GM20431 (cell line): ENCODE measurements around the gene MAP1B.

Experiments used
- in situ Hi-C: fragments of 300-500 bp; cut with MseI, MboI; formaldehyde crosslinking; loops from one replicate; pipeline ENCODE4 v1.15.0; 2020; ENCODE audit warnings: low sequenced_read_pairs; ENCODE audit not compliant: unreplicated experiment

Gene MAP1B

GRCh38 chr5:72209147-72210115, 102.2 kb downstream of the MAP1B start:
- in situ Hi-C loops, result no loop called here

GRCh38 chr5:72210888-72211678, 103.8 kb downstream of the MAP1B start:
- in situ Hi-C loops, result no loop called here

DNA sequence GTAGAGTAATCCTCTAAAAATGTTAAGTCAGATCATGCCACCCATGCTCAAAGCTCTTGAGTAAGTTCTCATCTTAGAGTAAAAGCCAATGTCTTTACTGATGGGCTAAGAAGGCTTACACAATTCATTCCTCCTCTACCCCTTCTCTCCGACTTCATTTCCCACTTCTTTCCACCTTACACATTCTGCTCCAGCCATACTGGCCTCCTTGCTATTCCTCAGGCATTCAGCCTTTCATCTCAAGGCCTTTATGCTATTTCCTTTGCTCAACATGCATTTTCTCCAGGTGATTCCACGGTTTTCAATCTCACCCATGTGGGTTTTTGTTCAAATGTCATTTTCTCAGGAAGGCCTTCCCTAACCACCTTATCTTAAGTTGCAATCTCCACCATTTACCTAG, 104.9 kb downstream of the MAP1B start:
- in situ Hi-C loops, result no loop called here

GRCh38 chr5:72213482-72213881, 106.2 kb downstream of the MAP1B start:
- in situ Hi-C loops, result no loop called here

- in situ Hi-C loops, result no loop called here
Measured at GRCh38 chr5:72214168-72214567, 106.9 kb downstream of the MAP1B start.

DNA sequence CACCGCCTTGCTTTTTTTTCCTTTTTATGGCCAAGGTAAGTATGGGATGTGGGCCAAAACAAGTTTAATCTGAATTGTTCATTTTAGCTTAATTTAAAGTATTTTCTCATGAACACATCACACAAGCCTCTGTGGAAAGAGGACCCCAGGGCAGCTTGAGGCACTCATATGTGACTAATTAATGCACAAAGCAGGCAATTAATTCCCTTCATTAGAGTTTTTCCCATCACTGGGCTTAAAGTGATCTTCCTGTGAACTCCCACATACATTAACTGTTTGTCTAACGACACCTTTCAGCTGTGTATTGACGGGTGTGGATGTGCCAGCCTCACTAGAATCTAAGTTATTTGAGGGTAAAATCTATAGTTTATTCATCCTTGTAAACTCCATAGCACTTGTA, 109.5 kb downstream of the MAP1B start:
- in situ Hi-C loops, result no loop called here

GRCh38 chr5:72221099-72221498, 113.8 kb downstream of the MAP1B start:
- in situ Hi-C loops, result no loop called here

DNA sequence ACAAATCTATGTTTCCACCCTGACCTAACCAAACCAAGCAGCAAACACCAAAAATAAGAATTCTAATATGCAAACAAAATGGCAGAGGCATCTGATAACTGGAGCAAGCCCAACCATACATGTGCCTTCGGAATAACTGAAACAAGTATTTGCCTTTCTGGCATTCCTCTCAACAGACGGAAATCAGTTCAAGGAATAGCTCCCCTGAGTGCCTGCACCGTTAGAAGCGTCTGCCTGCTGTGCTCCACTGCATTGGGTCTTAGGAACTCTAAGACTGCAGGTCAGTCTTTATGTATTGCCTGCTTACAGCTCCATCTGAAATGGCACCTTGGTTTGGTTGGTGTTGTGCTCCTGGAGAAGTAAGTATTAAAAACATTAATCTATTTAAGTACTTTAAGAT, 114.3 kb downstream of the MAP1B start:
- in situ Hi-C loops, result no loop called here

DNA sequence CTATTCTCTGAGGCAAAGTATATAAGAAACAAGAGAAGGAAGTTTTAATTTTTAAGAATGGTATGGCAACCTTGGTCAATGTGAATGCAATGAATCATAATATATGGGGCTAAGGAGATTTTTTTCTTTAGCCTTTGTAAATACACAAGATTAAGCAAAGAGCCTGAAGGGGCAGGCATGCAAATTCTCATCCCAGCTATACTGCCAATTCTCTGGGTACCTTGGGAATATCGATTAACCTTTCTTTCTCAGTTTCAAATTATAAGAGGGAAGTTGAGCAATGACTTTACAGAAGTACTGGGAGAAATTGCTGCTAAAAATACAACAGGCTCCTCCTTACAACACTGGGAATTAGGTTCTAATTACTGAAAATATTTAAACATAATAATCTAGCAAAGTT, 115.2 kb downstream of the MAP1B start:
- in situ Hi-C loops, result no loop called here

- in situ Hi-C loops, result no loop called here
Measured at GRCh38 chr5:72223371-72223770, 116.1 kb downstream of the MAP1B start.

GRCh38 chr5:72224946-72225463, 117.7 kb downstream of the MAP1B start:
- in situ Hi-C loops, result loop anchor here (25.0 kb wide), 1 partner anchor 88 kb away; no protein-coding TSS in a partner anchor

- in situ Hi-C loops, result loop anchor here (25.0 kb wide), 1 partner anchor 88 kb away; no protein-coding TSS in a partner anchor
Measured at GRCh38 chr5:72225741-72226140, 118.5 kb downstream of the MAP1B start.

GRCh38 chr5:72226950-72227349, 119.7 kb downstream of the MAP1B start:
- in situ Hi-C loops, result loop anchor here (25.0 kb wide), 1 partner anchor 90 kb away; no protein-coding TSS in a partner anchor

DNA sequence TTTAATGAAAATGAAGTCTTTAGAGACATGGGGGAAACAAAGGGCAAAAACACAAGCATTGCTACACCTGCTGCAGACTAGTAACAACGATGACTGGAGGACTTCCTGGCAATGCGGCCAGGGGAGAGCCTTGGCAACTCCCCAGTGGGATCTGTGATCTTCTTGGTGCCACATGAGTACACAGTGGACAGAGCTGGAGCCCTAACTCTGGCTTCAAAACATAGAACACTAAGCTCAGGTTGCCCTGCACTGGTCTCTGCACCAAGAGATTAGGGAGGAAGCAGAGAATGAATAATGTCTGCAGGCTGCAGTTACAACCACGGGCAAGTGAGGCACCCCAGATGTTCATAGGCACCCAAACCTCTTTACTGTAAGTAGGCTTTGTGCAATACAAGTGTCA, 121.7 kb downstream of the MAP1B start:
- in situ Hi-C loops, result loop anchor here (25.0 kb wide), 1 partner anchor 92 kb away; no protein-coding TSS in a partner anchor

DNA sequence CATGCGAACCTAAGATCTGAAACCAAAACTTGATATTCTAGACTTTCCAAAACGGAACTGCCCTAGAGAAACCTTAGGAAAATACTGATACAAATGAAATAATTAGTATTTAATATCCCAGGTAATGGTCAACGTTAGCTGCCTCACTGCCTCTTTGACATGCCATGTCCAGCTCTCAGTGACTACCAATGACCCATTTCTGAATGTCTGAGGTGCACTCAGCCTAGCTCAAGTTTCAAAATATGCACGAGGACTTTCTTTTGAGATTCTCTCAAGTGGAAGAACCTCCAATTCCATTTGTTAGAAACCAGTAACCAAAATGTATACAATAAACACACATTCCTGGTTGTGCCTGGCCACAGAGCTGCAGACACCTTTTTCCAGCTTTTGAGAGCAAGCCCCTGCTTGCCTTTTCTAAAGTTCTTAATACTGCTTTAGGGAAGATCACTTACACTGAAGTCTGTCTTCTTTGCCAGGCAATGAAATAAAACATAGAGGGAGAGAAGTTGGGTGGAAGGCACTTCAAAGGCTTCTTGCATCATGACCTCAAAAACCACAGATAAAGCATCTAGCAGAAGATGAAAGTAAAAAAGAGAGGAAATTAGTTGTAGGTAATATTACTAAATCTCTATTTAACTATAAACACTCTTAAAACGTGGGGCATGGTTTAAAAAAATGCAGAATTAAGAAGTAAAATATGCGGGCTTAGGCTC, 124.9 kb downstream of the MAP1B start:
- in situ Hi-C loops, result loop anchor here (25.0 kb wide), 1 partner anchor 95 kb away; no protein-coding TSS in a partner anchor

GRCh38 chr5:72232838-72233237, 125.6 kb downstream of the MAP1B start:
- in situ Hi-C loops, result loop anchor here (25.0 kb wide), 1 partner anchor 96 kb away; no protein-coding TSS in a partner anchor

DNA sequence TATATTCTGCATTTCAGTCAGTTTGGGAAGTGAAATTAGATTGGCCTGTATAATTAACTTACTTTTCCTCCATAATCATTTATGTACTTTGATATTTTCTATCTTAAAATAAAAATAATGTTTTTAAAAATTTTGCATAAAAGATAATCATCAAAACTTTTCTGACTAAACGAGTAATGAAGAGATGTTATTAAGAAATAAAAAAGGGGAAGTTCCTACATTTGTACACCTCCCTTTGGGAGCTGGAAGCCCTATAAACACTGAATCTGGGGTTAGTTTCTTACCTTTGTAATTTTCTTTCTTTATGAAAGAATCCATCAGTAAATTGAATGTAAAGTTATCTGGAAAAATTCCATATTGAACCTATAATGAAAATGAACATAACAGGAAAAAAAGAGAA, 126.6 kb downstream of the MAP1B start:
- in situ Hi-C loops, result loop anchor here (25.0 kb wide), 1 partner anchor 97 kb away; no protein-coding TSS in a partner anchor

DNA sequence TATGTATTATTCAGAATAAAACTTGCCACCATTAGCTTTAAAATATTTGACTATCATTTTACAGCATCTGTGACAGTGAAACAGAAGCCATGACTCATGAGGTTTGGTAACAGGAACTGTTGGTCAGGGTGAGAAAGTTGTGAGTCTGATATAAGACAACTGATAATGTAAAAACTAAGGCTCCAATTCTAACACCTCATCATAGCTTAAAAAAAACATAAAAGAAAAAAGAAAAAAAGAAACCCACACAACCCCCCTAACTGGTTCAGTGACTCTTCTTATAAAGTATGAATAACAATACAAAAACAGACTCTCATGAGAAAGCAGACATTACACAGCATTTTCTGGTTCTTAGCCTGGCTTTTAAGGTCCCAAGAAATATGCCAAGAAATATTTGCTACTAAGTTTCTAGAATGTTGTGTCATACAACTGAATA, 127.0 kb downstream of the MAP1B start:
- in situ Hi-C loops, result loop anchor here (25.0 kb wide), 1 partner anchor 97 kb away; no protein-coding TSS in a partner anchor

GRCh38 chr5:72234868-72235267, 127.6 kb downstream of the MAP1B start:
- in situ Hi-C loops, result loop anchor here (25.0 kb wide), 1 partner anchor 98 kb away; no protein-coding TSS in a partner anchor
